Glomerular endothelial cell (primary cell): Measurements from ENCODE around the gene BCL2L11. TPM values are rescaled to one million over a fixed set of nuclear protein-coding genes. Genes with fewer than 3 reads are reported as not detected.
"Not testable (repeated sequence)": the region's sequence is repeated elsewhere in the genome, so short reads cannot be mapped to it uniquely, and the experiment has no call there.

Experiments used
- DNase-seq: peaks from one replicate; pipeline ENCODE4 v3.0.0-alpha.2; 2011; ENCODE audit warnings: low read depth, low spot score; ENCODE audit errors: extremely low read depth
- total RNA-seq: library from RNA; depleted of rRNA; stranded (reverse); fragments of >200 nt; gene quantifications from 2 replicates; pipeline ENCODE4 v1.2.3, GENCODE V29; 2015

The BCL2L11 gene
- total RNA-seq = 3.1 and 16.4 TPM in 2 replicates

GRCh38 chr2:111120253-111121027 lies at the start of gene BCL2L11:
TSS of gene BCL2L11 (plus strand) at chr2:111120914. CDS start at chr2:111123746, 2,832 bp downstream.
- DNase-seq = no peak

GRCh38 chr2:111071600-111072171 lies 49.0 kb upstream of the BCL2L11 start:
- DNase-seq = peak; percentile 94

- peak; percentile 92 for DNase-seq
Measured at GRCh38 chr2:111072220-111072871, 48.4 kb upstream of the BCL2L11 start.

- not testable (repeated sequence) for DNase-seq
Measured at GRCh38 chr2:111082659-111083058, 38.1 kb upstream of the BCL2L11 start.

- no peak for DNase-seq
Measured at GRCh38 chr2:111091811-111092211, 28.9 kb upstream of the BCL2L11 start.

- DNase-seq = no peak
Measured at GRCh38 chr2:111094691-111095090, 26.0 kb upstream of the BCL2L11 start.

- no peak for DNase-seq
Measured at GRCh38 chr2:111095434-111095833, 25.3 kb upstream of the BCL2L11 start.

- DNase-seq = no peak
Measured at GRCh38 chr2:111099402-111099801, 21.3 kb upstream of the BCL2L11 start.

- DNase-seq = no peak
Measured at GRCh38 chr2:111100087-111100764, 20.5 kb upstream of the BCL2L11 start.

GRCh38 chr2:111100765-111101162 lies 19.9 kb upstream of the BCL2L11 start:
- no peak for DNase-seq

GRCh38 chr2:111101592-111101991 lies 19.1 kb upstream of the BCL2L11 start:
- DNase-seq = no peak

GRCh38 chr2:111102216-111102615 lies 18.5 kb upstream of the BCL2L11 start:
- DNase-seq = no peak

GRCh38 chr2:111105926-111106325 lies 14.8 kb upstream of the BCL2L11 start:
- no peak for DNase-seq

- DNase-seq = no peak
Measured at GRCh38 chr2:111106706-111107105, 14.0 kb upstream of the BCL2L11 start.

- DNase-seq = no peak
Measured at GRCh38 chr2:111108745-111109271, 11.9 kb upstream of the BCL2L11 start.

GRCh38 chr2:111111101-111111755 lies 9.5 kb upstream of the BCL2L11 start:
- no peak for DNase-seq

- no peak for DNase-seq
Measured at GRCh38 chr2:111113838-111114237, 6.9 kb upstream of the BCL2L11 start.

- no peak for DNase-seq
Measured at GRCh38 chr2:111116011-111116746, 4.5 kb upstream of the BCL2L11 start.

GRCh38 chr2:111116843-111117597 lies 3.7 kb upstream of the BCL2L11 start:
- DNase-seq = no peak
